HG03139 (cell line): ENCODE measurements around the gene PLEKHJ1.

Experiments
- ATAC-seq: cut with Tn5 transposase; IDR thresholded peaks from one replicate; pipeline ENCODE4 v1.9.1; 2021; ENCODE audit not compliant: unreplicated experiment

PLEKHJ1 gene

GRCh38 chr19:2224754-2225349 lies 11.3 kb downstream of the PLEKHJ1 start:
- ATAC-seq, result no peak

- peak; percentile 51 for ATAC-seq
Observed at GRCh38 chr19:2223959-2224358, 12.2 kb downstream of the PLEKHJ1 start.

DNA sequence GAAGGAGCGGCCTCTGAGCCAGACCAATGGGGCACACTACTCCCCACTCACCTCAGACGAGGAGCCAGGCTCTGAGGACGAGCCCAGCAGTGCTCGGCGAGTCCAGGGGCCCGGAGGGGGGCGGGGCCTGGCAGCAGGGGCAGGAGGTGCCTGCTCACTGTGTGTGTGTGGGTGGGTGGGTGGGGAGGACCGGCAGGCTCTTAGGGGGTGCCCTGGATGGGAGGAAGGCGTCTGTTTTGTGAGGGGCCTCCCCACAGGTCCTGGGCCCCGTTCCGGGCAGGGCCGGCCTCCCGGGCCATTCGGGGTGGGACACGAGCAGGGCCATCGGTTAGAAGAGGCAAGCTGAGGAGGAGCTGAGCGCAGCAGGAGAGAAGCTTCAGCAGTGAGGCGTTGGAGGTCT lies 12.7 kb downstream of the PLEKHJ1 start:
- ATAC-seq, result no peak

DNA sequence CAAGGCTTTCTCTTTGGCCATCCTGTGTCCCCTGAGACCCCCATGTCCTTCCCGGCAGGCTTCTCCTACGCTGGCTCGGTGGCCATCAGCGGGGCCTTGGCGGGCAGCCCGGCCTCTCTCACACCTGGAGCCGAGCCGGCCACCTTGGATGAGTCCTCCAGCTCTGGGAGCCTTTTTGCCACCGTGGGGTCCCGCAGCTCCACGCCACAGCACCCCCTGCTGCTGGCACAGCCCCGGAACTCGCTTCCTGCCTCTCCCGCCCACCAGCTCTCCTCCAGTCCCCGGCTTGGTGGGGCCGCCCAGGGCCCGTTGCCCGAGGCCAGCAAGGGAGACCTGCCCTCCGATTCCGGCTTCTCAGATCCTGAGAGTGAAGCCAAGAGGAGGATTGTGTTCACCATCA lies 14.2 kb downstream of the PLEKHJ1 start:
- no peak for ATAC-seq

- ATAC-seq, result no peak
Observed at GRCh38 chr19:2221250-2221831, 14.8 kb downstream of the PLEKHJ1 start.

- ATAC-seq, result no peak
Observed at GRCh38 chr19:2219726-2220125, 16.4 kb downstream of the PLEKHJ1 start.

- ATAC-seq, result no peak
Observed at GRCh38 chr19:2217591-2217990, 18.5 kb downstream of the PLEKHJ1 start.

DNA sequence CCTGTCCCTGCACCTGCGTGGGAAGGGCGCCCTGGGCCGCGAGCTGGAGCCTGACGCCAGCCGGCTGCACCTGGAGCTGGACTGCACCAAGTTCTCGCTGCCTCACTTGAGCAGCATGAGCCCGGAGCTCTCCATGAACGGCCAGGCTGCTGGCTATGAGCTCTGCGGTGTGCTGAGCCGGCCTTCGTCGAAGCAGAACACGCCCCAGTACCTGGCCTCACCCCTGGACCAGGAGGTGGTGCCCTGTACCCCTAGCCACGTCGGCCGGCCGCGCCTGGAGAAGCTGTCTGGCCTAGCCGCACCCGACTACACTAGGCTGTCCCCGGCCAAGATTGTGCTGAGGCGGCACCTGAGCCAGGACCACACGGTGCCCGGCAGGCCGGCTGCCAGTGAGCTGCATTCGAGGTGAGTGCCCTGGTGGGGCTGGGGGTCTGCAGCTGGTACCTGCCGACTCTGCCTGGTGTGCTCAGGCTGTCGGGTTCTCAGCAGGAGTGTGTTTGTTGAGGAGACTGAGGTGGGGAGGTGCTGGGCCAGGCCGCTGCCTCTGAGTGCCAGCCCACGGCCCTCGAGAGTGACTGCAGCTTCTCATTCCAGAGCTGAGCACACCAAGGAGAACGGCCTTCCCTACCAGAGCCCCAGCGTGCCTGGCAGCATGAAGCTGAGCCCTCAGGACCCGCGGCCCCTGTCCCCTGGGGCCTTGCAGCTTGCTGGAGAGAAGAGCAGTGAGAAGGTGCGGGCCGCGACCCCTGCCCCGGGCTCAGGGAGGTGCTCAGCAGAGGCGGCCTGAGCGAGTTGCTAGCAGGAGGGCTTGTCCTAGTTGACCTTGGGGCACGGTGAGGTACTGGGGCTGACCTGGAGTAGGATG lies 19.5 kb downstream of the PLEKHJ1 start:
- no peak for ATAC-seq

DNA sequence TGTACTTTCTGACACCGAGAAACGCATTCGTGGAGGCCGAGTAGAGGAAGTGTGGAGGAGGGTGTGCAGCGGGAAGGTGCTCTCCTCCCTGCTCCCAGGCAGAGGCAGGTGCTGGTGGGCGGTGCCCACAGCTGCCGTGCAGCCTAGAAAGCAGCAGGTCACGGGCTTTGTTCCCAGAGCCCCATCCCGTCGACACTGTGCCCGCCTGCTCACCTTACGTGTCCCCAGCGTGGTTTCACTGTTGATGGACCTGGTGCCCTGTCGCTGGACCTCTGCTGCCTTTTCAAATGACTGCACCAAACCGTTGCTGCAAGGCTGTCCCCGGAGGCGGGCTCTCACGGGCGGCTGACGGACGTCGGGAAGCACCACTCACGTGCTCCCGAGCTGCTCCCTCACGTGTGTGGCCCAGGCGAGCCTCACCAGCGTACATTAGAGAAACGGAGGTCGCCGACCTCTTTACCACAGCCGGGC lies 20.8 kb downstream of the PLEKHJ1 start:
- no peak for ATAC-seq

DNA sequence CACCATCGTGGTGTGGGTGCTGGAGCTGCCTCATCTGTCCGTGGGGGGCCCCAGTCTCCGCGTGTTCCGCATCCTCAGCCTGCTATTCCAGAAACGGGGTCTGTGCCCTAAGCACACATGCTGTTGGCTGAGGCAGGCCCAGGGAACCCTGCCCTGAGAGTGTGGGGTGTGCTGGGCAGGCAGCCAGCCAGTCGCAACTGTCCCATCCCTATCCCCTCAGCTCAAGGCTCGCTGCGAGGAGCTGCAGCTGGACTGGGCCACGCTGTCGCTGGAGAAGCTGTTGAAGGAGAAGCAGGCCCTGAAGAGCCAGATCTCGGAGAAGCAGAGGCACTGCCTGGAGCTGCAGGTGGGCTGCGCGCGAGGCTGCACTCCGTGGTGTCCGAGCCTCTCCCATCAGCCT lies 21.9 kb downstream of the PLEKHJ1 start:
- ATAC-seq, result no peak

- ATAC-seq, result no peak
Observed at GRCh38 chr19:2213799-2214198, 22.3 kb downstream of the PLEKHJ1 start.

DNA sequence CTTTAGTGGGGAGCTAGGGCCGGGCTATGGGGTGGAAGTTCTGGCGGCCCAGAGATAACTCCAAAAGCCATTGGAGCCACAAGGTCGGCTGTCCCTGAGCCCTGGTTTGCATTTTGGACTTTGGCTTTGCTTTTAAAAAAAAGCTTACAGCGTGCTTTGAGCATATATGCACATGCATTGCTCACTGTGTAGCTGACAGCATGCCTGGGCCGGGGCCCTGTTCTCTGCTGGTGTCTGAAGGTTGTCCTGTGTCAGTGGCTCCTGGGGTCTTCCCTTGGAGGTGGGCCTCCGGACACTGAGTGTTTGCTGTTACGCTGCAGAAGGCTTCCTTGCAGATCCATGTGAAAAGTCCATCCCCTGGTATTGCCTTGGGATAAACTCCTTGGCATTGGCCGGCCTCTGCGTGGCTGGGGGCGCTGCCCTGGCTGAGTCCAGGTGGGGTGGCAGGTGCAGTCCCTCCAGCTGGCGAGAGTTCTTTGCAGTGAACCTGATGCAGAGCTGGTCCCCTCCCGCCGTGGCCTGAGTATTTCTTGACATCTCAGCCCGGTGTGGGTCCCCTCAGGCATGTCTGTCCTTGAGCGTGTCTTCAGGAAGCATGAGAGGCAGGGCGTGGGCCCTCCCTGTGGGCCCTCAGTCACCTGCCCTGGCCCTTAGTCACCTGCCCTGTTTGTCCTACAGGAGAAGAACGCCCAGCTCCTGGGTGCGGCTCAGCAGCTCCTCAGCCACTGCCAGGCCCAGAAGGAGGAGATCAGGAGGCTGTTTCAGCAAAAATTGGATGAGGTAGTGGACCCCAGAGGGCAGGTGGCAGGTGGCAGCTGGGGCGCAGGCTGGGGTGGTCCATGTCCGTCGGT lies 23.0 kb downstream of the PLEKHJ1 start:
- no peak for ATAC-seq

DNA sequence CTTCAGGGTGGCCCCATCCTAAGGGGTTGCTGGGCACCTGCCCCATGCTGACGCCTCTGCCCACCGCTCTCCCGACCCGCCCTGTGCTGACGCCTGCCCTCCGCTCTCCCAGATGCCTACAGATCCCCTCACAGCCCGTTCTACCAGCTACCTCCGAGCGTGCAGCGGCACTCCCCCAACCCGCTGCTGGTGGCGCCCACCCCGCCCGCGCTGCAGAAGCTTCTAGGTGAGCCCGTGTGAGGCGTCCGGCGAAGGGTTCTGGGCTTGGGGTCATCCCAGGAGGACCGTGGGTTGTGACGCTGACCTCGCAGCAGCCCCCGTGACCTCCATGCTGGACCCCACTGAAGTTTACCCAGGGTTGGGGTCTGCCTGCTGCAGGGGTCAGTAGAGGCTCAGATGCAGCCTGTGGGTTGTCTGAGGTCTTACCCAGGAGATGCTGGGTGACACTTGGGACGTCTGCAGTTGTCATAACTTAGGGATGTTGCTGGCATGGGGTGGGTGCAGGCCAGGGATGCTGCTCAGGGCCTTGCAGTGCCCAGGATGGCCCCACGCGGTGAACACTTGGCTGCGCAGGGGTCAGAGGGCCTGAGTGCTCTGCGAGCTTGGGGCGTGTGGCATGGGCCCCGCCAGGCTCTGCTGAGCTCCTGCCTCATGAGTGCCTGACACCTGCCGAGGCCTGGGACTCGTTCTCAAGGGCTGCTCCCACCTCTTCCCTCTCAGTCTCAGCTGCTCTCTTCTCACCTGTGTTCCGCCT lies 25.0 kb downstream of the PLEKHJ1 start:
- ATAC-seq, result no peak

DNA sequence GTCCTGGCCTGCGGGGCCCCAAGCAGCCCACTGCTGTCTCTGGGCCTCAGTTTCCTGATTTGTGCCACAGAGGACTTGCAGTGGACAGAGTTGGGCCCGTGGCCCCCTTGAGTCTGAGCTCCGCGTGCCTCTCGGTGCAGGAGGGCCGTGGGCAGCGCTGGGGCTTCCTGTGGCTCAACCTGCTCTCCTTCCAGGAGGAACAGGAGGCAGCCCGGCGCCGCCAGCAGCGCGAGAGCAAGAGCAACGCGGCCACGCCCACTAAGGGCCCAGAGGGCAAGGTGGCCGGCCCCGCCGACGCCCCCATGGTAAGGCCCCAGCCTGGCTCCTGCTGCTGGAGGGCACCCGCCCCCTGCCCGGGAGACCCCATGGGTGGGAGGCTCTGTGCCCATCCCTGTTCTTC lies 25.9 kb downstream of the PLEKHJ1 start:
- ATAC-seq, result no peak

GRCh38 chr19:2209408-2209807 lies 26.7 kb downstream of the PLEKHJ1 start:
- ATAC-seq, result no peak

DNA sequence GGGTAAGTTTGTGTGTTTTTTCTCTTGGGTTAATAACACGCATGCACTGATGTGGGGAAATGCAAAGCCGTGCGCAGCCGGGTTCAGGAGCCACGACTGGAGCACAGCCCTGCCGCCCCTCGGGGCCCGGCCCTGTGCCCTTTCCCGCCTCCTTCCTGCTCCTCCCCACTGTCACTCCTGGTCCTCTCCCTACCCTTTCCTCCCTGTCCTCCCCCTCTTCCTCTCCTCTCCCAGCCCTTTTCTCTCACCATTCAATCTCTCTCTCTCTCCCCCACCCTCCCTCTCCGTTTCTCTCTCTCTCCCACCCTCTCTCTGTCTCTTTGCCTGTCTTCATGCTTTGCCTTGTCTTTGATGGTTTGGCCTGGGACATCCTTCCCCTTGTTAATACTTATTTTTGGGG lies 27.2 kb downstream of the PLEKHJ1 start:
- ATAC-seq, result no peak

DNA sequence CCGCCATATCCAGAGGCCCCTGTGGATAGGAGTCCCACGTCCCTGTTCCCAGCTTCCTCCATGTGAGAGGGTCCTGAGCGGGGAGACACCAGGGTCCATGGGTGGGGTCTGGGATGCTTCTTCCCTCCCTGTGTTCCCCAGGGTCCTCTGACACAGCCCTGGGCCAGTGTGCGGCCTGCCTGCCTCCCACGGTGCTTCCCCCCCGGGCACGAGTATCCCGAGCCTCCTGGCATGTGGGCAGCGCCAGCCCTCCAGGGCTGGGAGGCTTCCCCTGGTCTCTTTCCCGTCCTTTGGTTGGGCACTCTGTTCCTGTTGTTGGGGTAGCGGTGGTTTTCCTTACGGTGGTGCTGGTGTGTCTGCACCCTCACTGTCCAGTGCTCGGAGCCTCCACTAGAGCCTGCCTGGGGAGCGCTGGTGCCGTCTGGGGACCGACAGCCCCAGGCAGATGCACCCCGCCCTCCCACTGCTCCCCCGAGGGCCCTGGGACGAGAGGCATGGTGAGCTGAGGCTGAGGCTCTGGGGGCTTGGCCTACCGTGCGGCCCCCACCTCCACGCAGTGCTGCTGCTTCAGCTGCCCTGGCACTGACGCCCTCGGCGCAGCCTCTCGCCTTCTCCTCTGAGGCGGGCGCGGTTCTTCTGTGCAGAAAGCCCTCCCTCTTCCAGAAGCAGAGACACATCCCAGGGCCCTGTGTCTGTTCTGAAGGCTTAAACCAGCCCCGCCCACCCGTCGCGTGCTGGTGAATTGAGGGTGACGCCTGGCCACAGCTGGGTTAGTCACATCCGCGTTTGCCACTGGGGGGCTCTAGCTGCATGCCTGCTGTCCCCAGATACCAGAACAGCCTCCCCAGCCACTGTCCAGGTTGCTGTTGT lies 27.9 kb downstream of the PLEKHJ1 start:
- no peak for ATAC-seq

GRCh38 chr19:2207008-2207407 lies 29.1 kb downstream of the PLEKHJ1 start:
- ATAC-seq, result no peak

DNA sequence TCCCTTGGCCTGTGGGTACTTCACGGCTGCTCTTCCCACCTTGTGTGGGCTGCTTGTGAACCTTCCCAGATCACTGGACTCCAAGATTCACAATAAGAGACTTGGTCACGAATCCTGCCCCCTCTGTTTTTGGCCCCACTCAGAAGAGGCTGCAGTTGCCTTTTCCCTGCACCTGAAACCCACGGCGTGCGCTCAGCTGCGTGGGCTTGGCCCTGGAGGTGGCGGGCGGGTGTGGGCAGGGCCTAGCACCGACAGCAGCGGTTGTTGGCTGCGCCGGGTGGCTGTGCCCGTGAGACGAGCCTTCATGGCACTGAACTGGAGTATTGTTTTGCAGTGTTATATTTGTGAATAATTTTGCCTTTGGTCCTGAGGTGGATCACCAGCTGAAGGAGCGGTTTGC lies 33.8 kb downstream of the PLEKHJ1 start:
- no peak for ATAC-seq
